ENCODE measurements around the gene DFFB. TPM values are rescaled to one million over a fixed set of nuclear protein-coding genes. Genes with fewer than 3 reads are reported as not detected.

DFFB gene
- total RNA-seq, 6 experiments from 2014 or later: 2.0 to 3.5 (median 2.9) TPM

- WGBS (ENCODE audit: insufficient coverage, low coverage, low lambda C conversion rate, missing lambda C conversion rate): 69% methylated on average over 6 of the region's 6 CpGs
- intact Hi-C loops (cut with DNase I): no loop called here
- TF ChIP-seq, protein P1, sequence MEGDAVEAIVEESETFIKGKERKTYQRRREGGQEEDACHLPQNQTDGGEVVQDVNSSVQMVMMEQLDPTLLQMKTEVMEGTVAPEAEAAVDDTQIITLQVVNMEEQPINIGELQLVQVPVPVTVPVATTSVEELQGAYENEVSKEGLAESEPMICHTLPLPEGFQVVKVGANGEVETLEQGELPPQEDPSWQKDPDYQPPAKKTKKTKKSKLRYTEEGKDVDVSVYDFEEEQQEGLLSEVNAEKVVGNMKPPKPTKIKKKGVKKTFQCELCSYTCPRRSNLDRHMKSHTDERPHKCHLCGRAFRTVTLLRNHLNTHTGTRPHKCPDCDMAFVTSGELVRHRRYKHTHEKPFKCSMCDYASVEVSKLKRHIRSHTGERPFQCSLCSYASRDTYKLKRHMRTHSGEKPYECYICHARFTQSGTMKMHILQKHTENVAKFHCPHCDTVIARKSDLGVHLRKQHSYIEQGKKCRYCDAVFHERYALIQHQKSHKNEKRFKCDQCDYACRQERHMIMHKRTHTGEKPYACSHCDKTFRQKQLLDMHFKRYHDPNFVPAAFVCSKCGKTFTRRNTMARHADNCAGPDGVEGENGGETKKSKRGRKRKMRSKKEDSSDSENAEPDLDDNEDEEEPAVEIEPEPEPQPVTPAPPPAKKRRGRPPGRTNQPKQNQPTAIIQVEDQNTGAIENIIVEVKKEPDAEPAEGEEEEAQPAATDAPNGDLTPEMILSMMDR (IDR thresholded peaks at IDR 0.05): no peak
- TF ChIP-seq POLR2A (IDR thresholded peaks at IDR 0.05): no peak
- Histone ChIP-seq H3K4me1 (no peaks in the 10 kb centered on the region), H3K27me3 (no peaks in the 10 kb centered on the region), H3K9me3 (no peaks in the 10 kb centered on the region), H3K27ac (no peak overlapping the region), H3K36me3 (peaks cover 0 to 4% (median 0%) of the 10 kb centered on the region in 4 donors), H3K4me3 (no peak overlapping the region)
- no peak for ATAC-seq
- DNase-seq: no peak
Observed at GRCh38 chr1:3864884-3865283, 7.6 kb downstream of the DFFB start.

DNA sequence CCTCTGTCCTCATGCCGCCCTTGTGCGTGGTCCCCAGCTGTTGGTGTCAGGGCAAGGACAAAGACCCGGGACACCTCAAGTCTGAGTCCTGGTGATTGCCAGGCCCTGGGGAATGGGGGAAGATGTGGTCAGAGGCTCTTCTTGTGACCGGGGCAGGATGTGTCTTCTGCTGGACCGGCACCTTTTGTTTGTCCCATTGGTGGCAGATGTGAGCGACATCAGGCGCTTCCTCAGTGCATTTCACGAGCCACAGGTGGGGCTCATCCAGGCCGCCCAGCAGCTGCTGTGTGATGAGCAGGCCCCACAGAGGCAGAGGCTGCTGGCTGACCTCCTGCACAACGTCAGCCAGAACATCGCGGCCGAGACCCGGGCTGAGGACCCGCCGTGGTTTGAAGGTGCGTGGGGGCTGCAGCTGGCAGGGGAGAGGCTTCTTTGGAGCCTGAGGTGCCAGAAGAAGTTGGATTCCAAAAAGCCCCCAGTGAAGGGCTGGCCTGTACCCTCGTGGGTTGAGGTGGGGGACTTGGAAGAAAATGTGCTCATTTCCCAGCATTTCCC lies 8.4 kb downstream of the DFFB start:
- Histone ChIP-seq H3K4me1 (no peaks in the 10 kb centered on the region), H3K9me3 (no peaks in the 10 kb centered on the region), H3K36me3 (peaks cover 0 to 6% (median 0%) of the 10 kb centered on the region in 4 donors), H3K27me3 (no peaks in the 10 kb centered on the region), H3K27ac (no peak overlapping the region), H3K4me3 (no peak overlapping the region)
- WGBS (ENCODE audit: insufficient coverage, low coverage, low lambda C conversion rate, missing lambda C conversion rate): 90% methylated on average over 9 of the region's 18 CpGs
- DNase-seq (no peak), ATAC-seq (no peak)
- intact Hi-C loops (cut with DNase I): no loop called here
- TF ChIP-seq POLR2A (IDR thresholded peaks at IDR 0.05): no peak
- TF ChIP-seq, protein P1 (IDR thresholded peaks at IDR 0.05): no peak

- TF ChIP-seq, protein P1 (IDR thresholded peaks at IDR 0.05): no peak
- TF ChIP-seq POLR2A (IDR thresholded peaks at IDR 0.05): no peak
- Histone ChIP-seq H3K9me3 (no peaks in the 10 kb centered on the region), H3K4me1 (no peaks in the 10 kb centered on the region), H3K36me3 (peaks cover 0 to 8% (median 2%) of the 10 kb centered on the region in 4 donors), H3K27ac (no peak overlapping the region), H3K27me3 (no peaks in the 10 kb centered on the region), H3K4me3 (no peak overlapping the region)
- ATAC-seq: peak in 2 of 4 donors; percentile 15 to 16
- DNase-seq: no peak
- intact Hi-C loops (cut with DNase I): no loop called here
- whole genome bisulfite sequencing (ENCODE audit: insufficient coverage, low coverage, low lambda C conversion rate, missing lambda C conversion rate): 51% methylated on average over 7 of the region's 13 CpGs
Observed at GRCh38 chr1:3868464-3869006, 11.3 kb downstream of the DFFB start.

DNA sequence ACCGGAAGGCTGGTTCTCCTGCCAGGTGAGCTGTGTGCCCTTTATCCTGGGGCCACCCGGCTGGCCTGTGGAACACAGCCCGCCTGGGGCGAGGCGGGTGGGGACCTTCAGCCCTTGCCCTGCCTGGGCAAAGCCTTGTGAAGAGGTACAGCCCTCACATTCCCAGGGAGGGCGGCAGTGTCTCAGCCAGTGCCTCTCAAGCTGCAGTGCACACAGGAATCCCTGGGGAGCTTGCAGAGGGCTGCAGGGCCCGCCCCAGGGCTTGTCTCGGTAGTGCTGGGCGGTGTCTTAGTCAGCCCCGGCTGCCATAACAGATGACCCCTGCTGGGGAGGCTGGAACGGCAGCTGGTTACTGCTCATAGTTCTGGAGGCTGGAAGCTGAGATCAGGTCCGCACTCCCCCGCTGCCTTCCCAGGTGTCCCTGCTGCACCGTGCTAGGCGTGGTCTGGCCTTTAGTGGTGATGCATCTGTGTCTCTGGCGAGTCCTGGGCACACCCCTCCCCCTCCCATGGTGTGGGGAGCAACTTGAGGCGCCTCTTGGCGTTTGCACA lies 12.6 kb downstream of the DFFB start:
- Histone ChIP-seq H3K36me3 (peaks cover 0 to 13% (median 2%) of the 10 kb centered on the region in 4 donors), H3K4me3 (no peak overlapping the region), H3K27me3 (no peaks in the 10 kb centered on the region), H3K27ac (no peak overlapping the region), H3K4me1 (no peaks in the 10 kb centered on the region), H3K9me3 (no peaks in the 10 kb centered on the region)
- 80% methylated on average over 1 of the region's 18 CpGs for WGBS (ENCODE audit: insufficient coverage, low coverage, low lambda C conversion rate, missing lambda C conversion rate)
- DNase-seq (peak in 1 of 3 donors; percentile 73), ATAC-seq (peak in 2 of 4 donors; percentile 74 to 83)
- intact Hi-C loops (cut with DNase I): no loop called here
- TF ChIP-seq POLR2A (IDR thresholded peaks at IDR 0.05): no peak
- TF ChIP-seq, protein P1 (IDR thresholded peaks at IDR 0.05): no peak
